Bronchial epithelial cell (primary cell): ENCODE data around the gene CAMTA1. TPM values are rescaled to one million over a fixed set of nuclear protein-coding genes. Genes with fewer than 3 reads are reported as not detected.
A peak's percentile ranks its signal among the peaks of the same experiment; 100 is the strongest.

Experiments used
- DNase-seq: peaks from one replicate; pipeline ENCODE4 v3.0.0-alpha.2; 2010; ENCODE audit warnings: low read depth
- FAIRE-seq: peaks from 2 replicates; lab custom pipeline; 2011; peaks lifted over from hg19 to GRCh38; lab: Jason Lieb, UNC
- H3K27me3 ChIP-seq: 2 replicates; pipeline ENCODE4 v1.5.1; 2011; ENCODE audit warnings: low read length; ENCODE audit not compliant: control insufficient read depth, insufficient read depth
- H3K36me3 ChIP-seq: 2 replicates; pipeline ENCODE4 v1.5.1; 2011; ENCODE audit warnings: low read length; ENCODE audit not compliant: control insufficient read depth, insufficient read depth
- H3K4me3 ChIP-seq: 2 replicates; pipeline ENCODE4 v1.5.1; 2011; ENCODE audit warnings: mild to moderate bottlenecking, low read depth, low read length, control low read depth
- CTCF ChIP-seq: IDR thresholded peaks from 2 replicates; pipeline ENCODE4 v1.5.1; 2011; ENCODE audit warnings: mild to moderate bottlenecking, moderate library complexity, low read length, control low read depth, inconsistent platforms; ENCODE audit not compliant: insufficient read depth, severe bottlenecking
- total RNA-seq: library from RNA; depleted of rRNA; stranded (reverse); fragments of >200 nt; gene quantifications from 2 replicates; pipeline ENCODE4 v1.2.1, GENCODE V29; 2014

The CAMTA1 gene
- total RNA-seq, 1 donor from 2014 or later, result 68.2 TPM

- Histone ChIP-seq H3K36me3 (no peaks in the 10 kb centered on the region), H3K27me3 (no peaks in the 10 kb centered on the region), H3K4me3 (no peak overlapping the region)
- no peak for TF ChIP-seq CTCF
- no peak for FAIRE-seq
- DNase-seq, result peak; percentile 39
Observed at GRCh38 chr1:7002728-7003127, 217.5 kb downstream of the CAMTA1 start.

- DNase-seq (peak; percentile 67), FAIRE-seq (no peak)
- no peak overlapping the region for H3K4me3 ChIP-seq
- no peak for TF ChIP-seq CTCF
- H3K36me3 ChIP-seq, result no peaks in the 10 kb centered on the region
- no peaks in the 10 kb centered on the region for H3K27me3 ChIP-seq
Observed at GRCh38 chr1:7003676-7004075, 218.4 kb downstream of the CAMTA1 start.

GRCh38 chr1:7004181-7004580 is 218.9 kb downstream of the CAMTA1 start:
- Histone ChIP-seq H3K27me3 (no peaks in the 10 kb centered on the region), H3K36me3 (no peaks in the 10 kb centered on the region), H3K4me3 (no peak overlapping the region)
- FAIRE-seq (no peak), DNase-seq (no peak)
- TF ChIP-seq CTCF, result no peak

- FAIRE-seq (no peak), DNase-seq (no peak)
- H3K4me3 ChIP-seq, result no peak overlapping the region
- no peak for TF ChIP-seq CTCF
- no peaks in the 10 kb centered on the region for H3K36me3 ChIP-seq
- no peaks in the 10 kb centered on the region for H3K27me3 ChIP-seq
Observed at GRCh38 chr1:7005762-7006161, 220.5 kb downstream of the CAMTA1 start.

GRCh38 chr1:7006996-7007871 is 222.0 kb downstream of the CAMTA1 start:
- TF ChIP-seq CTCF, result no peak
- FAIRE-seq (no peak), DNase-seq (no peak)
- no peaks in the 10 kb centered on the region for H3K27me3 ChIP-seq
- H3K36me3 ChIP-seq, result no peaks in the 10 kb centered on the region
- no peak overlapping the region for H3K4me3 ChIP-seq
